Measurements from ENCODE around the gene GOLGA6L7. TPM values are rescaled to one million over a fixed set of nuclear protein-coding genes. Genes with fewer than 3 reads are reported as not detected.
"Not testable (repeated sequence)": the region's sequence is repeated elsewhere in the genome, so short reads cannot be mapped to it uniquely, and the experiment has no call there.

GOLGA6L7 gene
- total and polyA plus RNA-seq, 2 experiments from 2014 or later, result not detected

GRCh38 chr15:28871168-28871567 lies 22.7 kb upstream of the GOLGA6L7 start:
- Histone ChIP-seq H3F3A (ENCODE audit: insufficient read depth) (no peaks in the 10 kb centered on the region), H3K9me2 (ENCODE audit: insufficient read depth) (no peaks in the 10 kb centered on the region), H3K4me2 (ENCODE audit: unreplicated experiment) (no peak overlapping the region), H4K20me1 (ENCODE audit: insufficient read depth) (no peaks in the 10 kb centered on the region), H3K9me3 (ENCODE audit: low read depth) (no peaks in the 10 kb centered on the region), H3K36me3 (ENCODE audit: low read depth) (no peaks in the 10 kb centered on the region), H3K27ac (no peak overlapping the region), H3K4me3 (no peak overlapping the region), H2AFZ (no peak overlapping the region), H3K4me1 (ENCODE audit: insufficient read depth) (no peaks in the 10 kb centered on the region), H3K27me3 (replicated peaks; ENCODE audit: insufficient read depth) (no peaks in the 10 kb centered on the region), H3K9ac (no peak overlapping the region), H3K79me2 (ENCODE audit: insufficient read depth) (no peaks in the 10 kb centered on the region)
- 45 to 47% methylated on average over 3 of the region's 3 CpGs for WGBS, 2 experiments (ENCODE audit: low coverage in 1 of 2, low lambda C conversion rate in 2 of 2, missing lambda C conversion rate in 2 of 2)
- no peak for DNase-seq
- in situ Hi-C loops (cut with MboI), result no loop called here
- TF ChIP-seq EZH2 (IDR thresholded peaks at IDR 0.05; ENCODE audit: insufficient read depth, poor library complexity, severe bottlenecking) (no peak), EZH2phosphoT487 (IDR thresholded peaks at IDR 0.05; ENCODE audit: insufficient read depth, low read depth) (no peak)

- Histone ChIP-seq H3K36me3 (ENCODE audit: low read depth) (no peaks in the 10 kb centered on the region), H3K9me3 (ENCODE audit: low read depth) (no peaks in the 10 kb centered on the region), H3K9me2 (ENCODE audit: insufficient read depth) (no peaks in the 10 kb centered on the region), H4K20me1 (ENCODE audit: insufficient read depth) (no peaks in the 10 kb centered on the region), H2AFZ (no peak overlapping the region), H3K27me3 (replicated peaks; ENCODE audit: insufficient read depth) (no peaks in the 10 kb centered on the region), H3F3A (ENCODE audit: insufficient read depth) (no peaks in the 10 kb centered on the region), H3K79me2 (ENCODE audit: insufficient read depth) (no peaks in the 10 kb centered on the region), H3K4me2 (ENCODE audit: unreplicated experiment) (no peak overlapping the region), H3K9ac (no peak overlapping the region), H3K4me1 (ENCODE audit: insufficient read depth) (no peaks in the 10 kb centered on the region), H3K27ac (no peak overlapping the region), H3K4me3 (no peak overlapping the region)
- no peak for DNase-seq
- TF ChIP-seq EZH2 (IDR thresholded peaks at IDR 0.05; ENCODE audit: insufficient read depth, poor library complexity, severe bottlenecking) (no peak), EZH2phosphoT487 (IDR thresholded peaks at IDR 0.05; ENCODE audit: insufficient read depth, low read depth) (no peak)
- in situ Hi-C loops (cut with MboI), result no loop called here
- 6 to 14% methylated on average over 9 of the region's 9 CpGs for WGBS, 2 experiments (ENCODE audit: low coverage in 1 of 2, low lambda C conversion rate in 2 of 2, missing lambda C conversion rate in 2 of 2)
Observed at GRCh38 chr15:28868744-28869345, 20.4 kb upstream of the GOLGA6L7 start.

- H3K4me1 ChIP-seq (ENCODE audit: insufficient read depth); H2AFZ ChIP-seq; H3F3A ChIP-seq (ENCODE audit: insufficient read depth); H3K9ac ChIP-seq; H3K4me3 ChIP-seq; DNase-seq; H3K4me2 ChIP-seq (ENCODE audit: unreplicated experiment); H3K9me3 ChIP-seq (ENCODE audit: low read depth); H3K27me3 ChIP-seq (replicated peaks; ENCODE audit: insufficient read depth); in situ Hi-C loops (cut with MboI); H4K20me1 ChIP-seq (ENCODE audit: insufficient read depth); H3K79me2 ChIP-seq (ENCODE audit: insufficient read depth); H3K27ac ChIP-seq; H3K36me3 ChIP-seq (ENCODE audit: low read depth); H3K9me2 ChIP-seq (ENCODE audit: insufficient read depth): not testable (repeated sequence)
- WGBS, 2 experiments (ENCODE audit: low coverage in 1 of 2, low lambda C conversion rate in 2 of 2, missing lambda C conversion rate in 2 of 2), result 47 to 56% methylated on average over 11 of the region's 11 CpGs
Observed at GRCh38 chr15:28861589-28862293, 13.3 kb upstream of the GOLGA6L7 start.

- Histone ChIP-seq H3K9me3 (ENCODE audit: low read depth) (no peaks in the 10 kb centered on the region), H3K4me3 (no peak overlapping the region), H2AFZ (no peak overlapping the region), H4K20me1 (ENCODE audit: insufficient read depth) (no peaks in the 10 kb centered on the region), H3K36me3 (ENCODE audit: low read depth) (no peaks in the 10 kb centered on the region), H3K9ac (no peak overlapping the region), H3K79me2 (ENCODE audit: insufficient read depth) (no peaks in the 10 kb centered on the region), H3K27me3 (replicated peaks; ENCODE audit: insufficient read depth) (no peaks in the 10 kb centered on the region; the same call in 1 of the 2 replicates), H3K4me2 (ENCODE audit: unreplicated experiment) (no peak overlapping the region), H3K9me2 (ENCODE audit: insufficient read depth) (no peaks in the 10 kb centered on the region), H3K4me1 (ENCODE audit: insufficient read depth) (no peaks in the 10 kb centered on the region), H3K27ac (no peak overlapping the region), H3F3A (ENCODE audit: insufficient read depth) (no peaks in the 10 kb centered on the region)
- in situ Hi-C loops (cut with MboI), result no loop called here
- no peak for DNase-seq
- TF ChIP-seq EZH2phosphoT487 (IDR thresholded peaks at IDR 0.05; ENCODE audit: insufficient read depth, low read depth) (no peak), EZH2 (IDR thresholded peaks at IDR 0.05; ENCODE audit: insufficient read depth, poor library complexity, severe bottlenecking) (no peak)
- 69 to 70% methylated on average over 16 of the region's 16 CpGs for WGBS, 2 experiments (ENCODE audit: low coverage in 1 of 2, low lambda C conversion rate in 2 of 2, missing lambda C conversion rate in 2 of 2)
Observed at GRCh38 chr15:28861031-28861534, 12.6 kb upstream of the GOLGA6L7 start.

- H3K4me1 ChIP-seq (ENCODE audit: insufficient read depth); H3F3A ChIP-seq (ENCODE audit: insufficient read depth); DNase-seq; H2AFZ ChIP-seq; H3K9me3 ChIP-seq (ENCODE audit: low read depth); H4K20me1 ChIP-seq (ENCODE audit: insufficient read depth); in situ Hi-C loops (cut with MboI); H3K79me2 ChIP-seq (ENCODE audit: insufficient read depth); H3K9ac ChIP-seq; H3K27me3 ChIP-seq (replicated peaks; ENCODE audit: insufficient read depth); H3K27ac ChIP-seq; H3K9me2 ChIP-seq (ENCODE audit: insufficient read depth); H3K36me3 ChIP-seq (ENCODE audit: low read depth); H3K4me2 ChIP-seq (ENCODE audit: unreplicated experiment); H3K4me3 ChIP-seq: not testable (repeated sequence)
- WGBS, 2 experiments (ENCODE audit: low coverage in 1 of 2, low lambda C conversion rate in 2 of 2, missing lambda C conversion rate in 2 of 2), result 19 to 22% methylated on average over 2 of the region's 2 CpGs
Observed at GRCh38 chr15:28854578-28854977, 6.1 kb upstream of the GOLGA6L7 start.

- H3F3A ChIP-seq (ENCODE audit: insufficient read depth); H3K79me2 ChIP-seq (ENCODE audit: insufficient read depth); H4K20me1 ChIP-seq (ENCODE audit: insufficient read depth); DNase-seq; H3K27ac ChIP-seq; H3K9me2 ChIP-seq (ENCODE audit: insufficient read depth); H3K4me1 ChIP-seq (ENCODE audit: insufficient read depth); in situ Hi-C loops (cut with MboI); H3K9me3 ChIP-seq (ENCODE audit: low read depth); H2AFZ ChIP-seq; H3K4me3 ChIP-seq; H3K9ac ChIP-seq; H3K36me3 ChIP-seq (ENCODE audit: low read depth); H3K4me2 ChIP-seq (ENCODE audit: unreplicated experiment); H3K27me3 ChIP-seq (replicated peaks; ENCODE audit: insufficient read depth): not testable (repeated sequence)
- WGBS, 2 experiments (ENCODE audit: low coverage in 1 of 2, low lambda C conversion rate in 2 of 2, missing lambda C conversion rate in 2 of 2), result 8 to 9% methylated on average over 5 of the region's 5 CpGs
Observed at GRCh38 chr15:28853654-28854053, 5.2 kb upstream of the GOLGA6L7 start.

- H3K9me3 ChIP-seq (ENCODE audit: low read depth); H4K20me1 ChIP-seq (ENCODE audit: insufficient read depth); H3K27ac ChIP-seq; H2AFZ ChIP-seq; H3K4me2 ChIP-seq (ENCODE audit: unreplicated experiment); H3K36me3 ChIP-seq (ENCODE audit: low read depth); H3K9ac ChIP-seq; H3K9me2 ChIP-seq (ENCODE audit: insufficient read depth); H3K27me3 ChIP-seq (replicated peaks; ENCODE audit: insufficient read depth); H3K4me3 ChIP-seq; H3F3A ChIP-seq (ENCODE audit: insufficient read depth); DNase-seq; H3K79me2 ChIP-seq (ENCODE audit: insufficient read depth); H3K4me1 ChIP-seq (ENCODE audit: insufficient read depth); in situ Hi-C loops (cut with MboI): not testable (repeated sequence)
- 88% methylated on average over 30 of the region's 31 CpGs; no CpG with 5 or more reads in 1 of the 2 experiments for WGBS, 2 experiments (ENCODE audit: low coverage in 1 of 2, low lambda C conversion rate in 2 of 2, missing lambda C conversion rate in 2 of 2)
Observed at GRCh38 chr15:28849766-28850165, 1.3 kb upstream of the GOLGA6L7 start.

All from GM23248 (cell line).